Activated effector memory CD4-positive, alpha-beta T cell treated with Interleukin-2 at 50 U/mL for 16 hours (primary cell): ENCODE results near the gene TRIO.
"Not testable (repeated sequence)": the region's sequence is repeated elsewhere in the genome, so short reads cannot be mapped to it uniquely, and the experiment has no call there.

Experiments
- DNase-seq: peaks from one replicate; pipeline ENCODE4 v3.0.0-alpha.2; 2020

The TRIO gene

DNA sequence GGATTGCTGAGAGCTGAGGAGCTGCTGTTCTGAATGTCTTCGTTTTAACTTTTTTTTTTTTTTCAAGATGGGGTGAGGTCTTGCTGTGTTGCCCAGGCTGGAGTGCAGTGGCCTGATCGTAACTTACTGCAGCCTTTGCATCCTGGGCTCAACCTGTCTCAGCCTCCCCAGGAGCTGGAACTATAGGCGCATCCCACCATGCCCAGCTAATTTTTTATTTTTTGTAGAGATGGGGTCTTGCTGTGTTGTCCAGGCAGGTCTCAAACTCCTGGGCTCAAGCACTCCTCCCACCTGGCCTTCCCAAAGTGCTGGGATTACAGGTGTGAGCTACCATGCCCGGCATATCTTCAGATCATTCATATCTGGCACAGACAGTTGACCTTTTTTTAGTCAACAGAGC lies 46.5 kb downstream of the TRIO start:
- DNase-seq, result no peak

- DNase-seq, result no peak
Measured at GRCh38 chr5:14190194-14191164, 47.3 kb downstream of the TRIO start.

DNA sequence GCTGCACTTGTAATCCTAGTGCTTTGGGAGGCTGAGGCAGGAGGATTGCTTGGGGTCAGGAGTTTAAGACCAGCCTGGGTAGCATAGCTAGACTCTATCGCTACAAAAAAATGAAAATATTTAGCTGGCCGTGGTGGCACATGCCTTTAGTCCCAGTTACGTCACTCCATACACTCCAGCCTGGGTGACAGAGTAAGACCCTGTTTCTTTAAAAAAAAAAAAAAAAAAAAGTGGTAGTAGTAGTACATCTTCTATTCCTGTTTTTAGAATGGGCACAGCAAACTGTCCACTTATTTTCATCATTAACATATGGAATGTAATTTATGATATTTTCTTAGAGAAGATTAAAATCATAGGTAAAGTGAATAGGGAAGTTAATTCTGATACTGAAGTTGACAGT lies 48.2 kb downstream of the TRIO start:
- DNase-seq, result no peak

GRCh38 chr5:14193496-14193895 lies 50.4 kb downstream of the TRIO start:
- DNase-seq, result no peak

DNA sequence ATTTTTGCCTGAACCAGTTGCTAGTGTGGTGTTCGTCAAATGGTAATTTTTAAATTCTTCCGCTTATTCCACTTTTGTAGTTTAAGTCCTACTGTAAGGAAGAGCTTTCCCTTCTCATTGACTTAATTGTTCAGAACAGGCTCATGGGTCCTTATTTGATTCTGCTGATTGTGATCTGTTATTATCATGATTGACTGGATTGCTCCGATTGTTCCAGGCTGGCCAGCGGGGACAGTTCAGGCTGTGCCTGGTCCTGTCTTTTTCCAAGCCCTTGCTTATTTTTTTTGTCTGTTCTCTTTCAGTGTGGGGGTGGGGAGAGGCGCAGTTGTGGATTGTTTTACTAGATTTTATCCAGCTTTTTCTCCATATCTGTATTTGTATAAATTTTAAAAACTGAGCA lies 52.4 kb downstream of the TRIO start:
- no peak for DNase-seq

DNA sequence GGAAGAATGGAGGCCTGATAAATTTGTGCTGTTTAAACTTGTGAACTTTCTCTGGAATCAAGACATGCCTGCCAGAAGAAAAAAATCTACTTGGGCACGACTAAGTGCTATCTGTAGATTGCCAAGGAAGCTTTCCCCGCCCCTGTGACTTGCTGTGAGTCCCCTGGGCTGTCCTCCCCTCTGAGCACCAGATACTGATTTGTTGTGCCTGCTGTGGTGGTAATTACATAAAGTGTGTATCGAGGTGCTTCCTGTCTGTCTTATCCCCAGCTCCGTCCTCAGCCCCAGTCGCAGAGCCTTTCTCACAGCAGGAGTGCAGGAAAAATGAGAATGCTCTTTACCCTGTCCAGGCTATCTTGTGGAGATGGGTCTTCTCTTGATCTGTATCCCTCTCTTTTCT lies 53.9 kb downstream of the TRIO start:
- no peak for DNase-seq

DNA sequence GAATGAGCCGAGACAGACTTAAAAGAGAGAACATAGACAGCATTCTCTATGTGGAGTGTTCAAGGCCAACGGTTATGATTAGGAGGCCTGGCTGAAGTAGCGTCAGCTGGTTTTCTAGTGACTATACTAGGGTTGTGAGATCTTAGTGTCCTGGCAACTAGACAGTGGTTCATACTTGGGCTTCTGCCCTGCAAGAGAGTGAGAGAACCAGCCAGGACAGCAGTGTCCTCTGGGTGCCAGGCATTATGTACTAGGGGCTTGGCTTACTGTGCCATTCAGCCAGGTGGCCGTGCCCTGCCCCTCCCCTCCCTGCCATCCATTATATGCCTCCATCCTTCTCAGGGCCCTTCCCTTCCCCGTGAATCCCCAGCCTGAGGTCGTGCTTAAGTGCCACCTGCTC lies 56.8 kb downstream of the TRIO start:
- no peak for DNase-seq

DNA sequence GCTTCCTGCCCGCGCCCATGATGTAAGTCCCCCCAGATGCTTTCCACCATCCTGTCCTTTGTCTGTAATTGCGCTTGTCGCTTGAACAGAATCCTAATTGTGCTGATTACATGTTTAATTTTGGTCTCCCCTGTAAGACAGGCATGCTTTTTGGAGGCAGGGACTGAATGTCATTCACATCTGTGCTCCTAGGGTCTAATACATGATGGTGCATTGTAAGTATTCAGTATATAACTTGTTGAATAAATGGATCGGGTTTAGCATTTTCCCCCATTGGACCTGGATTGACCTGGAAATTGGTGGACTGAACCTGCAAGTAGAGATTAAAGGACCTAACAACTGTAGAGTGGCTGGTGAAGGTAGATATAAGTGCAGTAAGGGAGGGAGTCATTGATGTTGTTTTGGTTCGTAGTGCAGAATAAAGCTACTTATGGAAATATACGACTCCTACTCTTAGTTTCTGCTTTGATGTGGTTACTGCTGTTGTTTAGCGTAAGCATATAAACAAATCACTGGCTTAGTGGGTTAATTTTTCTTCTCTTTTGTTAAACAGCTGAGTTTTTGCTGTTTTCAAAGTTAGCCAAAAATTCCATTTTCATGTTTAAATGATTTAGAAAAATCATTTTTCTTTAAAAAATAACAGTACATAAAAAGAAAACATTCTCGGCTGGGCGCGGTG lies 57.3 kb downstream of the TRIO start:
- no peak for DNase-seq

- no peak for DNase-seq
Measured at GRCh38 chr5:14201325-14202045, 58.3 kb downstream of the TRIO start.

DNA sequence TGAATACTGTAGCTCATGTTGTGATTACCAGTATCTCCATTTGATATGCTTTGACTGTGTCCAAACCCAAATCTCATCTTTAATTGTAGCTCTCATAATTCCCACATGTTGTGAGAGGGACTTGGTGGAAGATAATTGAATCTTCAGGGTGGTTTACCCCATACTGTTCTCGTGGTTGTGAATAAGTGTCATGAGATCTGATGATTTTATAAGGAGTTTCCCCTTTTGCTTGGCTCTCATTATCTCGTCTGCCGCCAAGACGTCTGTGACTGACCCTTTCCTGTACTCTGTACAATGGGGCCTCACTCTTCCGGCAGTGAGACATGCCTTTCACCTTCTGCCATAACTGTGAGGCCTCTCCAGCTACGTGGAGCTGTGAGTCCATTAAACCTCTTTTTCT lies 59.3 kb downstream of the TRIO start:
- no peak for DNase-seq

DNA sequence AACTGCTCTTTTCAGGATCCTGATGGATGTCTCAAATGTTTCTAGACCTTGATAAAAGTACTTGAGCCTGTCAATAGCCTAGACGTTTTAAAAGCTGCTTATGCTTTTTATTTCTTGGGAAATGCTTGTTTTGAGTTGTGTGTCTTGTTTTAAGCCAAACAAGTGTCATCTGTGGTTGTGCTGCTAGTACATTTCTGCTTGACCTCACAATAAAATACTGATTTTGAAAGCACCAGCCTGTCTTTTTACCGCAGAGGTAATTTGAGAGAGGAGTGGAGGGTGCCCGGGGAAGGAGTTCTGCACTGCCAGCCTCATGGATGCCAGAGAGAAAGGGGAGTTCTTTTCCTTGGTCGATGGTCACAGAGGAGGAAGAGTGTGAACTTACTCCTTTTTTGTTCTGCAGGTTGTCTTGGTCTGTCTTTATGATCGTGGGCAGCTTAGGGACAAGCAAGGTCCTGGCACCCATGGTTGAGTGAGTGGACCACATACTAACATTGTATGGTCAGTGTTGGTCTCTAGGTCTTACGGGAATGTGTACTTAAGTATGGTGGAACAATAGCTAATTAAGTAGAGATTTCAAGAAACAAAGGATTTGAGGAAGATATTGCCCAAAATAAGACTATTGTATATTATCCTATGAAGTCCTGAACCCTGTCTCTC lies 61.0 kb downstream of the TRIO start:
- no peak for DNase-seq

DNA sequence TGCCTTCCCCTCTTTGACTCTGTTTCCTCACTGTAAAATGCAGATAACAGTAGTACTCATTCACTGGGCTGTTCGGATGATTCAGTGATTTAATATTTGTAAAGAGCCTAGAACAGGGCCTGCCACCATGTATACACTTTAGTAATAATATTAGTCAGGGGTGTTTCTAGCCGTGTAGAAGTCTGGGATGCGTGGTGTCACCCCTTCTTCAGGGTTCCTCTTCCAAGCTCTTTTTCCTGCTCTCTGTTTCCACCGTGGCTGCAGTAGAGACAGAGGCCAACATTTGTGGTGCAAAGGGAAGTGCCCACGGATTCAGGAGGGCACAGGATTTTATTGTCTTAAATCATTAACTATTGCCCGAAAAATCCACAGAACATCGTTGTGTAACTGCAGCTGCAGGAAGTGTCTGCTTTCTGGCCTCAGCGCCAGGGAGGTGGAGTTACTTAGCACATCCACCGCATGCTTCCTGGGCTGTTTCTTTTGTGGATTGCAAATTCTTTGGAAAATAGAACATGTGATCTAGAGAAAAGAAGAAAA lies 61.7 kb downstream of the TRIO start:
- no peak for DNase-seq

DNA sequence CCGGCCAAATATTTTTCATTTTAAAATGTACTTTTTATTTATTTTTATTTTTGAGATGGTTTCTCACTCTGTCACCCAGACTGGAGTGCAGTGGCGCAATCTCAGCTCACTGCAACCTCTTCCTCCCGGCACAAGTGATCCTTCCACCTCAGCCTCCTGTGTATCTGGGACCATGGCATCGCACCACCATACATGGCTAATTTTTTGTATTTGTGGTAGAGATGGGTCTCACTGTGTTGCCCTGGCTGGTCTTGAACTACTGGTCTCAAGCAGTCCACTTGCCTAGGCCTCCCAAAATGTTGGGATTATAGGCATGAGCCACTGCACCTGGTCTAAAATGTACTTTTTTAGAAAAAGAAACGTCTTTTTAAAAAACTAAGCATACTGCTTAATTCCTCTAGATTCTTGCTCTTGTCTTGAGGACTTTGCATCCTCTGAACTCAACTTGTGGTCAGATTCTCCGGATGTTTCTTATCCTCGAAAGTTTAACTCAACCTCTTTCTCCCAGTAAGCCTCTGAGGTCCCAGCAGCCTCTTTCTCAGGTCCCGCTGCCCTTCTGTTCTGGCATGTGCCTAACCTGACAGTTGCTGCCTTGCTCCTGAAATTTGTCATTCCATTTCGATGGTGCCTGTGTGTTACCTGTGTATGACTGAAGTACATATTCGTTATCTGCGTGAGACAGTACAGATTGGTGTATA lies 63.0 kb downstream of the TRIO start:
- no peak for DNase-seq

DNA sequence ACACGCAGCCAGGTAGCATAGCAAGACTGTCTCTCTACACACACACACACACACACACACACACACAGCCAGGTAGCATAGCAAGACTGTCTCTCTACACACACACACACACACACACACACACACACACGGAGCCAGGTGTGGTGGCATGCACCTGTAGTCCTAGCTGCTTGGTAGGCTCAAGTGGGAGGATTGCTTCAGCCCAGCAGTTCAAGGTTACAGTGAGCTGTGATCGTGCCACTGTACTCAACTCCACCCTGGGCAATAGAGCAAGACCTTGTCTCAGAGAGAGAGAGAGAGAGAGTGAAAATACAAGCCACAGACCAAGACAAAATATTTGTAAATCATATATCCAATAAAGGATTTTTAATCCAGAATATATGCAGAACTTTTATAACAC lies 64.3 kb downstream of the TRIO start:
- DNase-seq, result not testable (repeated sequence)

DNA sequence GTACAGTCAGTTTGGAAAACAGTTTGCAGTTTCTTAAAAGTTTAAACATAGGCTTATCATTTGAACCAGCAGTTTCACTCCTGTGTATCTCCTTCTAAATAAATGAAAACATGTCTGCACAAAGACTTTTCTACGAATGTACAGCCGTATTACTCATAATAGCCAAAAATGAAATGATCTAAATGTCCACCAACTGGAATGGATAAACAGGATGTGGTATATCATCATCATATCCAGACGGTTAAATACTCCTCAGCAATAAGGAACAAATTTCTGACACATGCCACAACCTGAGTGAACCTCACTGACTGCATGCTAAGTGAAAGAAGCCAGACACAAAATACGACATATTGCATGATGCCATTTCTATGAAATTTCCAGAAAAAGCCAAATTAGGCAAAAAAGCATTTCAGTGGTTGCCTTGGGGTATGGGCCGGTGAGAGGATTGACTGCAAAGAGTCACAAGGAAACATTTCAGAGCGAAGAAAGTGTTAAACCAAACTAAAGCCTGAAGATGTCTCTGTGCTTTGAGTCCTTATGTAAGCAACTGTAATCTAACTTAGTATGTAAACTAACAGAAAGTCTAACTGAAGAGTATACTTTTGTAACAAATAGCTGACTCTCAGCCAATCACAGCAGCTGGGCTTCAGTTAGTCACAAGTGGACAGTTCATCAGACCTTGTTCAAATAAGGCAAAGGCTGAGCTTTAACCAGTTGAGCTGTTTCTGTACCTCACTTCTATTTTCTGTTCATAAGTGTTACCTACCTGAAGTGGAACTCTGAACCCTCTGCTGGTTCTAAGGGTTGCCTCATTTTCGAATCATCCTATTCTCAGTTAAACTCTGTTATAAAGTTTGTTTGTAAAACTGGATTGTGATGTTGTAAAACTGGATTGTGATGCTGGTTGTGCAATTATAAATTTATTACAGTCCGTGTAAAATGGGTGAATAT lies 65.2 kb downstream of the TRIO start:
- no peak for DNase-seq

- DNase-seq, result no peak
Measured at GRCh38 chr5:14209222-14209822, 66.2 kb downstream of the TRIO start.

DNA sequence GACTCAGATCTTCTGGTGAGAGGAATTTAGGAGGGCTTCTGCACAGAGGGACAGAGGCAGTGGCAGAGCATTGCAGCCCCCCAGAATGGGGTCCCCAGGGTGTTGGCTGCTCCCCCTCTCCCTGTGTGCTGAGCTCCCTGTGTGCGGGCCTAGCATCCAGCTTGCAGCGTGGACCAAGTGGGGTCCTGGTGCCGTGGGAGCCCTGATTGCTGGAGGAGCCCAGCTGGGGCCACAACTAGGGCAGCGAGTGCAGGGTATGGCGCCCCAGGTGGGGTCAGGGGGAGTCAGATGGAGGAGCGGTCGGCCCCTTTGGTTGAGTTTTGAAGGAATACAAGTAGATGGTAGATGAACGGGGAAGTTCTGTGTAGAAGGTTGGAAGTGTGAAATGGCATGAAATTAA lies 66.7 kb downstream of the TRIO start:
- no peak for DNase-seq

DNA sequence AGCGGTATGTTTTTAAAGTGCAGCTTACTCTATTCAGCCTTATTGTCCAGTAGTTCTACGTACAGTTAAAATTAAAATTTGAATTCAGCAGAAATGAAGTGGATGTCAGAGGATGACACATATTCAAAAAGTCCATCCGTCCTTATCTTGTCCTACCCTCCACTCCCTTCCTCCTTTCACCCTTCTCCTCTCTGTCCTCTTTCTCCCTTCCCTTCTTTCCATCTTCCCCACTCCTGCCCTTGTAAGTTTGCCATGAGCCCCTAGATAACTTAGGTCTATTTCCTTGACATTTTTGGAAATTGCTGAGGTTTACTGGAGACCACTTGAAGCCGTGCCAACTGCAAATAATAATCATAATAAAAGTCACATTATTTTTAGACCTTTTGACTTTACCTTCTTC lies 67.6 kb downstream of the TRIO start:
- DNase-seq, result no peak

DNA sequence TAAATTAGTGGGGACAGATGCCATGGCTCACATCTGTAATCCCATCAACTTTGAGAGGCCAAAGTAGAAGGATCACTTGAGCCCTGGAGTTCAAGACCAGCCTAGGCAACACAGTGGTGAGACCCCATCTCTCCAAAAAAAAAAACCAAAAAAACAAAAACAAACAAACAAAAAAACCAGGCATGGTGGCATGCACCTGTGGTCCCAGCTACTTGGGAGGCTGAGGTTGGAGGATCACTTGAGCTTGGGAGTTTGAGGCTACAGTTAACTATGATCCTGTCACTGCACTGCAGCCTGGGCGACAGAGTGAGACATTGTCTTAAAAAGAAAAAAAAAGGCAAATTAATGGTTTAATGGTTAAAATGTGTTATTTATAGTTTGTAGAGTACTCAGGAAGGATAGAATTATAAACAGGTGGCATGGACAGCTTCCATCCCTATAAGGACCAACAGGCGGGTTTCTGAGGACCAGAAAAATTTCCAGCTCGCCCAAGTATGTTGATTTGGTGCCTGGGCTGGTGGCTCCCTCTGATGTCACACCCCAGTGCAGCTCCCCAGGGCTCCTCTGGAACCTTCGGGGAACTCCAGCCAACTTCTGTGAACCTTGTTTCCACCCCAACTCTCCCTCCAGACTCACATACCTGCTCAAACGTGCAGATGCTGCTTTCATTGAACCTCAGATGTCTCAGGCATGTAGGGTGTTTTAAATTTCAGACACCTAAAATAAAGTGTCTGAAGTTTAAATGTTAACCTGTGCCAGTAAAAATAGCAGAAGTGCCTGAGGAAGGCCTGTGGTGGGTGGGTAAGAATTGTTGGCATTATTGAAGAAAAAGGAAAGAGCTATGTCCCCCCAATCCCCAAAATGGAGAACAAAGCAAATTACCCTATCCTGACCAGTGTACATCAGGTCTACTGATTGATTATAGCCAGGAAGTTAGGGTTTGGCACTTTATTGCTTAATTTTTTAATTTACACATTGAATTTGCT lies 69.0 kb downstream of the TRIO start:
- no peak for DNase-seq
